GM12874 (cell line): ENCODE measurements around the gene OLFM1.

Source experiments
- TF ChIP-seq, protein P1 (sequence below): IDR thresholded peaks from 2 replicates; pipeline ENCODE4 v1.5.1; 2011; ENCODE audit warnings: low read depth, mild to moderate bottlenecking, control low read depth, low read length, moderate library complexity; ENCODE audit not compliant: insufficient read depth

OLFM1 gene

GRCh38 chr9:135088979-135089847 is 1.7 kb downstream of the OLFM1 start:
- TF ChIP-seq, protein P1, sequence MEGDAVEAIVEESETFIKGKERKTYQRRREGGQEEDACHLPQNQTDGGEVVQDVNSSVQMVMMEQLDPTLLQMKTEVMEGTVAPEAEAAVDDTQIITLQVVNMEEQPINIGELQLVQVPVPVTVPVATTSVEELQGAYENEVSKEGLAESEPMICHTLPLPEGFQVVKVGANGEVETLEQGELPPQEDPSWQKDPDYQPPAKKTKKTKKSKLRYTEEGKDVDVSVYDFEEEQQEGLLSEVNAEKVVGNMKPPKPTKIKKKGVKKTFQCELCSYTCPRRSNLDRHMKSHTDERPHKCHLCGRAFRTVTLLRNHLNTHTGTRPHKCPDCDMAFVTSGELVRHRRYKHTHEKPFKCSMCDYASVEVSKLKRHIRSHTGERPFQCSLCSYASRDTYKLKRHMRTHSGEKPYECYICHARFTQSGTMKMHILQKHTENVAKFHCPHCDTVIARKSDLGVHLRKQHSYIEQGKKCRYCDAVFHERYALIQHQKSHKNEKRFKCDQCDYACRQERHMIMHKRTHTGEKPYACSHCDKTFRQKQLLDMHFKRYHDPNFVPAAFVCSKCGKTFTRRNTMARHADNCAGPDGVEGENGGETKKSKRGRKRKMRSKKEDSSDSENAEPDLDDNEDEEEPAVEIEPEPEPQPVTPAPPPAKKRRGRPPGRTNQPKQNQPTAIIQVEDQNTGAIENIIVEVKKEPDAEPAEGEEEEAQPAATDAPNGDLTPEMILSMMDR: no peak

- TF ChIP-seq, protein P1: no peak
Measured at GRCh38 chr9:135090081-135090480, 2.6 kb downstream of the OLFM1 start.

- TF ChIP-seq, protein P1: no peak
Measured at GRCh38 chr9:135090547-135090946, 3.1 kb downstream of the OLFM1 start.

DNA sequence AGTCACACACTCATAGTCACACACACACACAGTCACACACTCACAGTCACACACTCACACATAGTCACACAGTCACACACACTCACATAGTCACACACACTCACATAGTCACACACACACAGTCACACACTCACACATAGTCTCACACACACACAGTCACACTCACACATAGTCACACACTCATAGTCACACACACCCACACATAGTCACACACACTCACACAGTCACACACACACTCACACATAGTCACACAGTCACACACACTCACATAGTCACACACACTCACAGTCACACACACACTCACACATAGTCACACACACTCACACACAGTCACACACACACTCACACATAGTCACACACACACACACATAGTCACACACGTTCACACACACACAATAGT is 4.1 kb downstream of the OLFM1 start:
- TF ChIP-seq, protein P1: no peak

DNA sequence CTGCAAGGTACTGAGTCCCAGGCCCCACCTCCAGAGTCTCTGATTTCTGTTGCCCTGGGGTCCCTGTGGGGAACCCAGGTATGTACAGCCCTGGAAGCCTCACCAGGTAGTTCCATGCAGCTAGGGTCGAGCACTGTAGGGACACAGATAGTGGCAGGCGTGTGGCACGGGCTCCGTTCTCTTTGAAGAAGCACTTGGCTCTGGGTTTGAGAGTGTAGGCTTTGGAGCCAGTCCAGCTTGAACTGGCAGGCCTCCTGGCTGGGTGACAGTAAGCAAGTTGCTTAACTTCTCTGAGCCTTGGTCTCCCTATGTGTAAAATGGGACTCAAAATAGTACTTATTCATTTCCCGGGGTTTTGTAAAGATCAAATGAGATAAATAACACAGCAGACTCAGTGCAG is 5.6 kb downstream of the OLFM1 start:
- TF ChIP-seq, protein P1: no peak

GRCh38 chr9:135093911-135094584 is 6.6 kb downstream of the OLFM1 start:
- TF ChIP-seq, protein P1: no peak
